Uterus (tissue), 2 donors: ENCODE data around the gene MISFA.
"Not testable (repeated sequence)": the region's sequence is repeated elsewhere in the genome, so short reads cannot be mapped to it uniquely, and the experiment has no call there.

ENCODE experiments used
- CTCF ChIP-seq, 4 experiments: fragments of 200-600 bp in 2 of 4; fragments of 450-650 bp in 2 of 4; sonication (generic) in 2 of 4; IDR thresholded peaks; one replicate each; pipeline ENCODE4 v1.5.1; 2016 to 2019; ENCODE audit warnings: antibody characterized with exemption in 4 of 4, mild to moderate bottlenecking in 2 of 4, moderate library complexity in 1 of 4
- POLR2A ChIP-seq, 2 donors: fragments of 450-650 bp; IDR thresholded peaks; one replicate each; pipeline ENCODE4 v1.6.1; 2016; ENCODE audit warnings: antibody characterized with exemption in 2 of 2, mild to moderate bottlenecking in 1 of 2, moderate library complexity in 1 of 2

GRCh38 chr11:18594088-18594487 lies 5.5 kb upstream of the MISFA start:
- not testable (repeated sequence) for TF ChIP-seq CTCF, POLR2A (IDR thresholded peaks at IDR 0.05)
